Fibroblast of mammary gland (primary cell): ENCODE measurements around the gene ARHGAP26.

ENCODE experiments used
- DNase-seq: peaks from one replicate; pipeline ENCODE4 v3.0.0-alpha.2; 2010; ENCODE audit warnings: low read depth
- H3K4me3 ChIP-seq: 2 replicates; pipeline ENCODE4 v1.5.1; 2011; ENCODE audit warnings: low read depth, mild to moderate bottlenecking, low read length, moderate library complexity; ENCODE audit not compliant: control insufficient read depth
- TF ChIP-seq, protein P1 (sequence below): conservative IDR thresholded peaks from 2 replicates; pipeline ENCODE4 v1.5.1; 2011; ENCODE audit warnings: low read depth, low read length, inconsistent platforms; ENCODE audit not compliant: control insufficient read depth, insufficient read depth

ARHGAP26 gene

DNA sequence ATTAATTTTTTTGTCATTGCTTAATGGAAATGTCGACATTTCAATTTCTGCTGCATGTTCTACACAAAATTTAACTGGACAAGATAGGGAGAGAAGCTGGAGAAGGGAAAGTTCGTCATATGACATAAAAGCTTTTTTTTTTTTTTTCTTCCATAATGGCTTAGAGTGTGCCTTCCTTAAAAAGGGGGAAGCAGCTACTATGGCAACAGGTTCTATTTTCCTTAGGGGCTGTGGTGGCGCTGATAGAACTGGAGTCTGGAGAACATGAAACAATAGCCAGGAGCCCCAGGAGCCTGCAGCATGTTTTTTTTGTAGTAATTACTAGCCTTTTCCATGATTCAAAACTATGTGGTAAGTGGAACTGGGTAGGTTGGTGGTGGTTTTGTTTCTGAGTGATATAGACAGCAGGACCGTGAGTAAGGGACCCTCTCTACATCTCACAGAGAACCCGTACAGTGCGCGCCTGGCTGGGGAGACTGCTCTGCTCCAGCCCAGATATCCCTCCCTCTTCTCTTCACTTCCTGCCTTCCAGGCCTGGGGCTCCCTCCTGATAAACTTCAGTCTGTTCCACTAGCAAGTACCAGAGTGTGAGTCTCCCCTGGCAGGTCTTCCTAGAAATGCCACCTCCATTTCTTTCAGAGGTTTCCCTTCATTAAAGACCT is 331.7 kb downstream of the ARHGAP26 start:
- DNase-seq = no peak
- TF ChIP-seq, protein P1, sequence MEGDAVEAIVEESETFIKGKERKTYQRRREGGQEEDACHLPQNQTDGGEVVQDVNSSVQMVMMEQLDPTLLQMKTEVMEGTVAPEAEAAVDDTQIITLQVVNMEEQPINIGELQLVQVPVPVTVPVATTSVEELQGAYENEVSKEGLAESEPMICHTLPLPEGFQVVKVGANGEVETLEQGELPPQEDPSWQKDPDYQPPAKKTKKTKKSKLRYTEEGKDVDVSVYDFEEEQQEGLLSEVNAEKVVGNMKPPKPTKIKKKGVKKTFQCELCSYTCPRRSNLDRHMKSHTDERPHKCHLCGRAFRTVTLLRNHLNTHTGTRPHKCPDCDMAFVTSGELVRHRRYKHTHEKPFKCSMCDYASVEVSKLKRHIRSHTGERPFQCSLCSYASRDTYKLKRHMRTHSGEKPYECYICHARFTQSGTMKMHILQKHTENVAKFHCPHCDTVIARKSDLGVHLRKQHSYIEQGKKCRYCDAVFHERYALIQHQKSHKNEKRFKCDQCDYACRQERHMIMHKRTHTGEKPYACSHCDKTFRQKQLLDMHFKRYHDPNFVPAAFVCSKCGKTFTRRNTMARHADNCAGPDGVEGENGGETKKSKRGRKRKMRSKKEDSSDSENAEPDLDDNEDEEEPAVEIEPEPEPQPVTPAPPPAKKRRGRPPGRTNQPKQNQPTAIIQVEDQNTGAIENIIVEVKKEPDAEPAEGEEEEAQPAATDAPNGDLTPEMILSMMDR = no peak
- H3K4me3 ChIP-seq = no peak overlapping the region

DNA sequence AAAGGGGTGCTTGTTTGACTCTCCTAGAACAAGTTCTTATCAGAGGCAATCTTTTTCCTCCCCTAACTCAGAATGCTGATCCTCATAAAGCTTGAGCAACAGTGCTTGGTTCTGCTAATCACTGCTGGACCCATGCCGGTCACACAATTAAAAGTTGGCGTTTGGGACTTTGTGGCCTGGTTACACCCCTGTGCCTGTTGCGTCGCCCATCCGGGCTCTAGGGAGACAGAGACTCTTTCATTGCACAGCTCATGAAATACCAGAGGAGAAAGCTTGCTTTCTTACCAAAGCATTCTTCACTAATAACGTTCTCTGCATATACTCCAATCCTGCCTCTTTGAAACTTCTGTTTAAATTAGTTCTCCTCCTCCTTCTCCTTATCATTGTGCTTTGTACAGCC is 332.2 kb downstream of the ARHGAP26 start:
- H3K4me3 ChIP-seq = no peak overlapping the region
- no peak for DNase-seq
- TF ChIP-seq, protein P1 = no peak

DNA sequence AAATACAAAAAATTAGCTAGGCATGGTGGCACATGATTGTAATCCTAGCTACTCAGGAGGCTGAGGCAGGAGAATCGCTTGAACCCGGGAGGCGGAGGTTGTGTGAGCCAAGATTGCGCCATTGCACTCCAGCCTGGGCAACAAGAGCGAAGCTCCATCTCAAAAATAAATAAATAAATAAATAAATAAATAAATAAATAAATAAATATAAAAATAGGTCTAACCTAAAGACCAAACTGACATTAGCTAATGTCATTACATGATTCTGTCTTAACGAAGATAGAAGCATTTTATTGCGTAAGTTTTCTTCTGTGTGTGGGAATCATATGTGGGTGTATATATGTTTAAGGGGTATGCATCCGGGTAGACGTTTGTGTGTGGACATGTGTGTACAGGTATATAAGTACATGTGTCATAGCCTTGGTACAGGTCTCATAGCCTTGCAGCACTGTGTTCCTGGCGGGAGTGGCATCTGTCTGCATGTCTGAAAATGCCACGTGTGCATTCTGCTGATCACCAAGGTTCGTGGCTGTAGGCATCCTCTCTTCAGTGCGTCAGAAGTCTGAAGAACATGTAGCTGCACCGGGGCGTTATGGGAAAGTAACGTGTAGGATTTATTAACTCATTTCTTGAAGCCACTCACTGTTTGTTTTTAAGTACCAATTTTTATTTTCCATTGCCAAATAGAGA is 335.2 kb downstream of the ARHGAP26 start:
- TF ChIP-seq, protein P1 = no peak
- no peak for DNase-seq
- no peak overlapping the region for H3K4me3 ChIP-seq

DNA sequence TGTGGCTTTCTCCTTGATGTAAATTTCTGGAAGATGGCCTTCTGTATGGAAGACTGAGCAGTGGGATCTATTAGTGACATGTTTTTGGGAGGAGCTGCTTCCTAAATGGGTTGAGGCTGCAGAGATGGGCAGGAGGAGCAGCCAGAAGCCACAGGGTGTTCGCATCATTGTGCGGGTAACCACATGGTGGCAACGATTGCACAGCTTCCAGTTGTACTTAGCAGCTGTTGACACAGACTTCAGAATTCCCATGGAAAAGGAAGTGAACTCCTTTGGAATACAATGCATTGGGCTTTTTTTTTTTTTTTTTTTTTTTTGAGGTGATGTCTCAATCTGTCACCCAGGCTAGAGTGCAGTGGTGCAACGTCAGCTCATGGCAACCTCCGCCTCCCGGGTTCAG is 336.0 kb downstream of the ARHGAP26 start:
- TF ChIP-seq, protein P1 = peak; percentile 34
- DNase-seq = peak; percentile 80
- H3K4me3 ChIP-seq = no peak overlapping the region

DNA sequence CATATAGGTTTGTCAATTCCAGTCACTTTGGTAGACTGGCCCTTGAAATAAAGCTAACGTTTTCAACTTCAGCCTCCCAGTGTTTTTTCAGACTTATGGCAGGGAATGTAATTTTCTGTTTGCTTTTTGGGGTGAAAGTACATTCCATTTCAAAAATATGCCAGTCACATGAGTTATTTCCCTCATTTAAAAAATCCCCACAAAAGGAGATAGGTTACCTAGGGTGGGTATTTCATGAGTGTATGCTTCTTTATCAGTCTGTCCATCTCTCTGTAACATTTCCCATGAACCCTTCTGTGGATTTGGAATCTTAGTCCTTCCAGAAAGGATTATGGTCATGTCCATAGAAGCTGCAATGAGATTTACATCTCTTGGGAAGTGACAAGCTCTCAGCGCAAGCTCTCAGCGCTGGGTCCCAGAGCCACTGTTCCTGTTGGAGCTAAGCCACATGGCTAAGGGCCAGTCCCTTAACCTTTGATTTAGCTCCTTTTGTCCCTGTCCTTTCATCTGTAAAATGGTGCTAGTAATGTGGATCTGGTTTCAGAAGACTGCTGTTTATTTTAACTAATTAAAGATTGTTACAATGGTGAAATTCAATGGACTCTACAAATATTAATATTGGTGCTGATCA is 338.4 kb downstream of the ARHGAP26 start:
- TF ChIP-seq, protein P1 = no peak
- no peak for DNase-seq

DNA sequence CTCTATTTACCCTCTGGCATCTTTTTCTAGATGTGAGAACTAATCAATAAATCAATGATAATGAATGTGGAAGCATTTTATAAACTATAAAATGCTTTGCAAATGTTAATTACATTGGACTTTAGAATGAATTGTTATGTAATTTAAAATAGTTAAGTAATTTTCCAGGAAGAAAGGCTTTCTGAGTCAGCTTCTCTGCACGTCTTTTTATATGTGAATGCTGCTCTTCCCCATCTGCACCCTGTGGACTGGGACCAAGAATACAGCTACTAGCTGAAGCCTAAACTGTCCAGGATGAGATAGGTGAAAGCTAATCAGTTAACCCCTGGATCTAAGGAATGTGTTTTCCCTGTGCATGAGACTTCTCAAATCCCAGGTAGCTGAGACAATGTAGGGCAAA is 340.4 kb downstream of the ARHGAP26 start:
- H3K4me3 ChIP-seq = no peak overlapping the region
- TF ChIP-seq, protein P1 = no peak
- peak; percentile 18 for DNase-seq

More for the DNA sequence above, 338.4 kb downstream of the ARHGAP26 start:
- H3K4me3 ChIP-seq = no peak overlapping the region
